HG03175 (cell line): Measurements from ENCODE around the gene NHERF1.
A peak's percentile ranks its signal among the peaks of the same experiment; 100 is the strongest.

ENCODE experiments used
- ATAC-seq: cut with Tn5 transposase; IDR thresholded peaks from one replicate; pipeline ENCODE4 v1.9.1; 2021; ENCODE audit warnings: mild to moderate bottlenecking, moderate library complexity; ENCODE audit not compliant: unreplicated experiment

NHERF1 gene

DNA sequence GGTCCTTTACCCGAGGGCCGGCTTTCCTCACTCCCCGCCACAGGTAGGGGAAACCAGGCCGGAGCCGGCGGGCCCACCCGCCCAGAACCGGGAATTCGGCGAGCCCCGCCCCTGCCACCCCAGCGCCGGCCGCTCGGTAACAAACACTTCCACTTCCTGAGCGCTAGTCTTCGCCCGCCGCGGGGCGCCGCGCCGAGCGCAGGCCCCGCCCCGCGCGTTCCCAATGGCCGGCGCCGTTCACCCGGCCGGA lies 224 bp upstream of the NHERF1 start:
- ATAC-seq, result no peak

DNA sequence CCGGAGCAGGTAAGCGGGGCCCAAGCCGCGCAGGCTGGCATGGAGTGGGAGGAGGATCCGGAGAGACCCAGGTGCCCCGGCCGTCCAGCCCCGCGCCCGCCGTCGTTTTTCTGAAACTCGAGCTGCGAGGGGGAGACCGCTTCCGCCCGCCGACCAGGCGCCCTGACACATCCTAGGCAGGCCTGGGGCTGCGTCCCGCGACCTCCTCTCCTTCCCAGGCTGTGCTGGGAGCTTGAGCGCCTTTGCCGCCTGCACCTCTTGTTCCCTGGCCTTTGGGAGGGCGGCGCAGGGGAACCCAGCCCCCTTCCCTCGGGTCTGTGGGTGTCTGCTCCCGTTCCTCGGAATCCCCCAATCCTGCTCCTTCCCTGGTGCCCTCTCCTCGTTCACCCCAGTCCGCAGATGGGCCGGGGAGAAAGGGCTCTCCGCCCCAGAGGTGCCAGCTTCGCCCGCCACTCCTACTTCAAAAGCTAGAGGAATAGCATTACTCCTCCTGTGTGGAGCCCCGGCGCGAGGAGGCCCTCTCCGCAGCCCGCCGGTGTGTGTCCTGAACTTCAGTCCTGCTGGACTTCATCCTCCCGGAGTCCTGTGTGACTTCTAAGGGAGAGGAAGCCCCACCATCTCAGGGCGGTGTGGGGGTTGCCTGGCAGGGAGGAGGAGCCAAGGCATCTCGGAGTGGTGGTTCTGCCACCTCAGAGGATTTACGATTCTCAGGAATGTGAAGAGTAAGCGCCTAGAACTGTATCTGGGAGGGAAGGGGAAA lies 1.0 kb downstream of the NHERF1 start:
- no peak for ATAC-seq

DNA sequence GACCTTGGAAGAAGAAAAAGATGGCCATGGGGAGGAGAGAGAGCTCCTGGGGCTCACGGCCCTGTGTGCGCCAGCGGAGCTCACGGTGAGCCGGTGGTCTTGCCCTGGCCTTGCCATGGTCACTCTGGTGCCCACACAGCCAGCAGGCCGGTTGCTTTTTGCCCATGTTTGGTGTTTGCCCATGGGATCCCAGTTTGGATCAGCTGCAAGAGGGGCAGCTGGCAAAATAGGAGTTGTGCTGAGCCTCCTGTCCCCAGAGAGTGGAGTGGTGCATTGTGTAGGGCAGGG lies 1.6 kb downstream of the NHERF1 start:
- ATAC-seq, result no peak

DNA sequence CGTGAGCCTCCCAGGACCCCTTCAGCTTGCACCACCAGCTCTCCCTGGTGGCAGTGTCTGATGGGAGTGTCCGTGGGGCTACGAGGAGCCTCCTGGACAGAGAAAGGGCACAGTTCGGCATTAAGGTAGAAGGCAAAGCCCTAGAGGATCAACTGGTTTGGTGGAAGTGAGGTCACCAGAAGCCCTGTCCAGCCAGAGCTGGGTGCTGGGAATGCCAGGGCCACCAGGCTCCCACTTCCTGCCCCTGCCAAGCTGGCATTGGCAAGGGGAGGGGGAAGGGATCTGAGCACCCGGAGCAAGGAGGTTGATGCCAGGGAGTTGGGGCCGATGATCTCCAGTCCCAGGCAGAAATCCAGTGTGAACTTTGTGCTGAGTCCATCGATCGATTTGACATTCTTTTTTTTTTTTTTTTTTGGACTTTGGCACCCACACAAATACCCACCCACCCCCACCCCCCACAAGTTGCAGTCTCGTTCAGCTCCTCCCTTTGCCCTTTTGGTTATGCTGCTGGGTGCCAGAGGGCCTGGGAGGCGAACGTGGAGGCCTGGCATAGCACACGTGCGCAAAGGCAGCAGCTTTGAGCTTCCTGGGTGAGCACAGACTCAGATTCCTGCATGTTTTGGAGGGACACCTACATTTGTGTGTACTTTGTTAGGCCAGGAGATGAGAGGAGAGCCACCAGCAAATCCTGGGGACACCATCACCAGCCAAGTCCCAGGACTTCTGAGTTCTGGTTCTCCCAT lies 2.1 kb downstream of the NHERF1 start:
- ATAC-seq, result no peak

DNA sequence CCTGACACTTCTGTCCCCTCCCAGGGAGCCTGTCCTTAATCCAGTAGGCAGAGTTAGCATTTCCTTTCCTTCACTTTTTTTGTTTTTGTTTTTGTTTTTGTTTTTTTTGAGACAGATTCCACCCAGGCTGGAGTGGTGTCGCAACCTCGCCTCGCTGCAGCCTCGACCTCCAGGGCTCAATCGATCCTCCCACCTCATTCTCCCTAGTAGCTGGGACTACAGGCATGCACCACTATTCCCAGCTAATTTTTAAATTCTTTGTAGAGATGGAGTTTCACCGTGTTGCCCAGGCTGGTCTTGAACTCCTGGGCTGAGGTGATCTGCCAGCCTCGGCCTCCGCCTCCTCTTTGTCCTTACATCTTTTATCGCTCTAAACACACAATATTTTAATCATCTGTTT lies 4.0 kb downstream of the NHERF1 start:
- no peak for ATAC-seq

DNA sequence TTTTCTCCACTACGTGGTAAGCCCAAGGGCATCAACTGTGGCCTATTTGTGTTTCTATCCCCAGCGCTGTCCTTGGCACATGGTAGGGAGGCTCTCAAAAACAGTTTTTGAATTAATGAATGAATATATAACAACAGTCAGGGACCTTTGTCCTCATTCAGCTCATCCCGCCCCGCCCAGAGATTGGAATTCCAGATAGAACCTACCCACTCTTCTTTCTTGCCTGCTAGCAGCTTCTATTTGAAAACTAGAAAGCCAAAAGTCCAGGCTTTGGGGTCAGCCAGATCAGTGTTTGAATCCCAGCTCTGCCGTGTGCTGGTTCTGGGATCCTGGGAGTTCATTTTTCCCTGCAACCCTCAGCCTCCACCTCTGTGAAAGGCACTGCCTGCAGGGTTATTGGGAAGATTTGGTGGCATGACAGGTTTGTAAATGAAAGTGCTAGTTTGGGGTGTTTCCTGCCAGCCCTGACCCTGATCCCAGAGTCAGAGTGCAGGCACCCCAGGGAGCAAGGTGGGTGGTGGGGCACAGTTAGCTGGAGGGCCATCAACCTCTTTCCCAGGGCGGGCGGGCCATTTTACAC lies 4.5 kb downstream of the NHERF1 start:
- ATAC-seq, result no peak

DNA sequence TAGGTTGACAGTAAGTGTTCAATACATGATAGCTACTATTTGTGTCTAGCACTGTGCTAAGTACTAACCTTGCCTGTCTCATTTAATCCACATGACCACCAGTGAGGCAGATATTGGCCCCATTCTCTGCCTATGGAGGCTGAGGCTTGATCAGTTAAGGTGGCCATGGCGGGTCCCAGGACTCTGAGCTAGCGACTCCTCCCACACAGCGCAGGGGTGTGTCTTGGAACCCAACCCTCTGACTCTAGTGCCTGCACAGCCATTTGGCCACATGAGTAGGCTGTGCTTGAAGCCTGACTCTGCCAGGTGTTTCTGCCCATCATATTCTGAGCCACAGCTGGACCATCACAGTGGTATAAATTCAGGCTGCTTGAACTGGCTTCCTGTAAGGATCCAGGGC lies 6.4 kb downstream of the NHERF1 start:
- no peak for ATAC-seq

DNA sequence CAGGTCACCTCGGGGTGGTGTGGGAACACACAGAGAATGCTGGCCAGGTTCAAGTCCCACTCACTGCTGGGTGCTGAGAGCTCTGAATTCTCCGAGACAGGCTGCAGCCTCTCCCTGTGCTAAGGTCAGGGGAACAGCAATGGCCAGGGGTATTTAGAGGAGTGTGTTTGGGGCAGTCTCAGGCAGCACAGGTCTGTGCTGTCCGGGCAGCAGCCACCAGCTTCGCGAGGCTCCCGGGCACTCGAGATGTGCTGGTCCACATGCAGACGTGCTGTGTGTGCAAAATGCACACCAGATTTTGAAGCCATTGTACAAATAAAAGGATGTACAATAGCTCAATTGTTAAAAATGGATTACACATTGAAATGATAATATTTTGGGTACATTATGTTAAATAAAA lies 7.1 kb downstream of the NHERF1 start:
- no peak for ATAC-seq

DNA sequence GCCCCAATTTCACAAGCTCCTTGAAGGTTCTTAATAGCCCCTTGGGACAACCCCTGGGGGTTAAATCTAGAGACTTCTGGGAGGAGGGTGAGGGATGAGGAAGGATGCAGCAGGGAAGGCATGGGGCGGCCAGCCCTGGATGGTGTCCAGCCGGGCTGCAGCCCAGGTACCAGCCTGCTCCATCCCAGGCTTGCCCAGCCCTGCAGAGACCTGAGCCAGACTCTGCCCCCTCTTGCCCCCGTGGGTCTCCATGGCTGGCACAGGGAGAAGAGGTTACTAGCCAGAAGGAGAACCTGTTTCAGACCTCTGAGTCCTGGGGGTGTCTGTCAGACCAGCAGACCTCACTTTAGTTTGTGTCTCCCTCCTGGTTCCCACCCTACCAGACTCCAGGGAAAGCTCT lies 8.5 kb downstream of the NHERF1 start:
- ATAC-seq, result no peak

DNA sequence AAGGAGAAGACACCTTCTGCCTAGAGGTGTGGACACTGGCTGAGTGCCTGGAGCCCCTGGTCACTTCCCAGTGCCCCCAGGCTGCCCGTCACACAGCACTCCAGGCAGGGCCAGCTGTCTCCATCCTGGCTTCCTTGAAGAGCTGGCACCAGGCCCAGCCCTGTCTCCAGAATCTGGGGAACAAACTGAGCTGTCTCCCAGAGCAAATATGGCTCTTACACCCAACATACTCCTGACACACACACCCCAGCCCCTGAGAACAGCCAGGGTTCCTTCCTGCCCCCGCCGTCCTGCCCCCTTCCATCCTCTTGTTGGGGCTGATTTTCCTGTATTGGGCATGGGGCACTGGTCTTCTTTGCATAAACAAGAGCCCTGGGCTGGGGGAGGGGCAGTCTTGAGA lies 9.1 kb downstream of the NHERF1 start:
- ATAC-seq, result no peak

DNA sequence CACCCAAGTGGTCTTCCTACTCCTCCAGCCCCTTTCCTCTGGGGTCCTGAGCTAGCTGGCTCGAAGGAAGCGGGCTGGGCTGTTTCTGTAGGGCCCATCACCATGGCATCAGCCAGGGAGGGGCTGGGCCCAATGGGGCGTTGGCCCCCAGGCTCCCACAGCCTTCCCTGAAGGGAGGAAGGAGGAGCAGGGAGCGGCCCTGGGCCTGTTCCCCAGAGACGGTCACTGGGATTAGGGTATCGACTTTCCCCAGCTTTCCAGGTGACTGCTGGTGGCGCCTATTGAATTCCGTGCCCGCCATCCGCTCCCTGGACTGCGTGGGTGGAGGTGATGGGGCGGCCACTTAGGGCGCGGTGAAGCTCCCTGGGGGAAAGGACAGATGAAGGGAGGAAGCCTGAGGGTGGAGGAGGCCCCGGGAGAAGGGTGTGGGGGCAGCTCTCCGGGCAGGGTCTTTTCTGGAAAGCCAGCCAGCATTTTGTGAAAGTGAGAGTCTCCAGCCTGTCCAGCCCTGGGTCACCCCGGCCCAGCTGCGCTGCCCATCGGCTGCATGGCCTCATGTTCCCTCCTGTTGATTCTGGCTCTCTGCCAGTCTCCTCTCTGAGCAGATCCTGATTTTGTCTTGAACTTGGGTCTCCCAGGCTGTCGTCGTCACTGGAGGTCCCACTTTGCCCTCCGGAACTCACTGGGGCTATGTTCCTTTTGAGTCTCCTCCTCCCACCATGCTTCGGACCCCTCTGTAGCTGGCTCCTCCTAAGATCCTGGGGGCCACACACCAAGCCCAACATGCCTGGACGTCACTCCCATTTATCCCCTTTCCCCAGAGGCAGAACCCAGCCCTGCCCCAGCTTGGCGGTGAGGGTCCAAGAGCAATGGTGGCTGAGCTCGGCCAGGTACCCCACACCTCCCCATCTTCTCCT lies 9.8 kb downstream of the NHERF1 start:
- ATAC-seq, result no peak

DNA sequence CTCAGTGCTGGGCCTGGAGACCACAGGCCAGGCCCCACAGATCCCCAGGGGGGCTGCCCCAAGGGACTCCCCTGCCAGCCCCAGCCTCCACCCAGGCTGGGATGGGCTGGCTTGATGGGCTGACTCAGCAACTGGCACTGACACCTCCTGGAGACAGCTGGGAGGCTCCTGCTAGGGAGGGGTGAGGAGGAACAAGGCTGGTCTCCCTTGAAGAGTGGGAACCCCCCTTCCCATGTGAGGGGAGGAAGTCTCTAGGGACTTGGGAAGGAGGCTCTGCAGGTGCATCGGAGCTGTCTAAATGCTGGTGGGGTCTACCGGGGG lies 10.4 kb downstream of the NHERF1 start:
- ATAC-seq, result no peak

DNA sequence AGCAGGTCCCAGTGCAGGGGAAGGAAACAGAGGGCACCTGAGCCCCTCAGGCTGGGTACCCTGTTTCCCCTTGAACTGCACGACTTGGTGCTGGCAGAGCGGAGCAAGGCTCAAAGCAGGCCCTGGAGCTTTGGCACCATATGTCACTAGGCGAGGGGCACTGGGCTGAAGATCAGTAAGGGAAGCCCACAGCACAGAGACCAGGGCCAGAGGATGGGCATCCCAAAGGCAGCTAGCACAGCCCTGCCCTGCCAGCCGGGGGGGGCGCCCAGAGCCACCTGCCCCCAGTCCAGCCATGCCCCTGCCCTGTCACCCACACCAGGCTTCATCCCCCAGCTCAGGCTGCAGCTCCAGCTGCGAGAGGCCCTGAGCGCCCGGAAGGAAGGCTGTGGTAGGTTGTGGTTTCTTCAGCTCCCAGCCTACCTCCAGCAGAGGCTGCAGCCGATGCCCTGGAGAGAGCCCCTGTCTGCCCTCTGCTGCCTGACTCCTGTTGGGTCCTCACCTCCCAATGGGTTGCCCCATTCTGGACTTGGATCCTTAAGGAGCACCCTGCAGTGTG lies 10.9 kb downstream of the NHERF1 start:
- peak; percentile 58 for ATAC-seq

DNA sequence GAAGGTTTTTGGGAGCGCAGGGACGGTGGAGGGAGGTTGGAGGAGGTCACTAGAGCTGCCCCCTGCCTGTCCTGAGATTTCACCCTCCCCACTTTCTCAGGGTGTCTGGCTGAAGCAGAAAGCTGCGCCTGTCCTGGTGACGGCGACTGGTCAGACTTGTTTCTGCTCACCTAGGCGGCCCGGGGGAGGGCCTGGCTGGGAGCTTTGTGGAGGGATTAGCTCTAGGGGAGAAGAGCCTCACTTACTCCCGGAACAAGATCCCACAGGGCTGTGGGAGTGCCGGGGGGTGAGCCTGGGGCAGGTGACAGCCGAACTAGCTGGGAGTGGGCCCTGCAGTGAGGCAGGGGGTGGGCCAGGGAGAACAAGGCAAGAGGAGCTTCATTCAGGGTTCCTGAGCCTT lies 11.5 kb downstream of the NHERF1 start:
- no peak for ATAC-seq

DNA sequence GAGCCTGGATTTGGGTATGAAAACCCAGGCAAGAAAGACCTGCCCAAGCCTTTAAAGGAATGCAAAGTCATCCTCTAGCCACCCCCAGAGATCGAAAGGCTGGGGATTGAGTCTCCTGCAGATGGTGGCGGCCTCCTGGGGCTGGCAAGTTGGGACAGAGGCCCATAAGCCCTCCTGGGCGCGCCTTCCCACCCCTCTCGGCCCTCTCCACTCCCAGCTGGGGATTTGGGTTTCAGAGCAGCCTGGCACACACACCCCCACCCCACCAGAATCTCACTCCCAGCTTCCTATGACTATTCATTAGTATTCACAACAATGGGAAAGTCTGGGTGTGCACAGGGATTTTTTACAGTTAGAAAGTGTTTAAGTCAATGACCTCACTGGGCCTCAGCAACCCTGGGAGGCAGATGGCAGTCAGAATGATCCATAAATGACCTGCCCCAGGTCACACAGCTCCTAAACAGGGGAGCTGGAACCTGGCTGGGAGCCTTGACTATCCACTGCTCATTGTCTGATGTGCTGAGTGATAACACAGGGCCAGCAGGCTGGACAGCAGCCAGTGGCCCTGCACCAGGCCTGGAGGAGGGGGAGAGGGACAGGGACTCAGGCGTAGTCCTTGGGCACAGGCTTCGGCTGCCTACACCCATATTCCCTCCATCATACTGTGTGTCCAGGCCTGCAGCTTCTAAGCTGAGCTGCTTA lies 12.1 kb downstream of the NHERF1 start:
- no peak for ATAC-seq

DNA sequence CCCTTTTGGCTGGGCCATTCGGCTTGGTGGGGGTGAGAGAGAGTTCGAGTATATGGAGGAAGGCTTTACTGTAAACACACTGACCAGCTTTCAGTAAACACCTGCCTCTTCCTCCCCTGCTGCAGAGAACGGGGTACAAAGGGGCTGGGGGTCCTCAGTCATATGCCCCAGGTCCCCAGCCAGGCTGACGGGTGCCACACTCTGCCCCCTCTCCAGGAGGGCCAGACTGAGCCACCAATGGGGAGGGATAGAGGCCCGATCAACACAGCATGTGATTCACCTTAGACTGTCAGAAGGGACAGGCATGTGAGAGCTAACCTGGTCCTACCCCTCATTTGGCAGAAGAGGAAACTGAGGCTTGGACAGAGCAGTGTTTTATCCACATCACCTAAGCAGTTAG lies 13.0 kb downstream of the NHERF1 start:
- ATAC-seq, result no peak

DNA sequence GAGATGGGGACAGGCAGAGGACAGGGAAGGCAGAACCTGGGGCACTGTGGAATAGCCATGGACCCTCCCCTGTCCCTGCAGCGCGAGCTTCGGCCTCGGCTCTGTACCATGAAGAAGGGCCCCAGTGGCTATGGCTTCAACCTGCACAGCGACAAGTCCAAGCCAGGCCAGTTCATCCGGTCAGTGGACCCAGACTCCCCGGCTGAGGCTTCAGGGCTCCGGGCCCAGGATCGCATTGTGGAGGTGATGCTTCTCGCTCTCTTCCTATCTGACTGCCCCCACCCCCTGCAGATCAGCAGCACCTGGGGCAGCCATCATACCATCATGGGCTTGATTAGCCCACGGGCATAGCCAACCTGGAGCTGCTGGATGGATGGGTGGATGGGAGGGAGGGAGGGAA lies 13.5 kb downstream of the NHERF1 start:
- ATAC-seq, result no peak

DNA sequence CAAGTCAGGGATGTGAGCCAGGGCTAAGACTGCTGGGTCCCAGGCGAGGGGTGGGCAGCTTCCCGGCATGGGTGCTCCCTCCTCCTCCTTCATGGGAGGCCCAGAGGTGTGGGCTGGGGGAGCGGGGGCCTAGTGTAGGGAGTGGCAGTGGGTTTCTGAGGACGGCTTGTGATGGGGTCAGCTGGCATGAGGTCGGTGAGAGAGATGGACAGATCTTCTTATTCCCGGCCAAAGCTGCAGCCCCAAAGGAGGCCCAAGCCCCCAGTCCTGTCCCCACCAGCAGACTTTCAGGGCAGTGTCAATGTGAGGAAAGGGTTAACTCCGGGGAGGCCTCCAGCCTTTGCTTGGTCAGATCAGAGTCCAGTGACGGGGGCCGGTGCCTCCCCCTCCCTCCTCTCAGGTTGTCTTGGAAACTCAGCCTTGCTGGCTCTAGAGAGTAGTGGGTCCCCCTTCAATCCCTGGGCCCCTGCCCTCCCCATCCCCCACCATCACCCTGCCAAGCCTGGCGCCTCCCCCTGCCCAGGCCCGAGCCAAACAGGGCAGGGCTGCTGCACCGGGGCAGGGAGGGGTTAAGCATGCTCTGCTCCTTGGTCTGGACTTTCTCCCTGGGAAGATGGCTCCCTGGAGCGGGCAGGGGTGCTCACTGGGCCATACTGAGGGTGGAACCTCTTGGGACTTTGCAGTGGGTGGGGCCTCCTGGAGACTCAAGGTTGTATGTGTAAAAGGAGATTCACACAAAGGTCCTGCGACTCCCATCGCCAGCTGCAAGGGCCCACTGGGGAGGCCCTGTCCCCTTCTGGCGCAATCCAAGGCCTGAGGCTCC lies 15.3 kb downstream of the NHERF1 start:
- ATAC-seq, result no peak

DNA sequence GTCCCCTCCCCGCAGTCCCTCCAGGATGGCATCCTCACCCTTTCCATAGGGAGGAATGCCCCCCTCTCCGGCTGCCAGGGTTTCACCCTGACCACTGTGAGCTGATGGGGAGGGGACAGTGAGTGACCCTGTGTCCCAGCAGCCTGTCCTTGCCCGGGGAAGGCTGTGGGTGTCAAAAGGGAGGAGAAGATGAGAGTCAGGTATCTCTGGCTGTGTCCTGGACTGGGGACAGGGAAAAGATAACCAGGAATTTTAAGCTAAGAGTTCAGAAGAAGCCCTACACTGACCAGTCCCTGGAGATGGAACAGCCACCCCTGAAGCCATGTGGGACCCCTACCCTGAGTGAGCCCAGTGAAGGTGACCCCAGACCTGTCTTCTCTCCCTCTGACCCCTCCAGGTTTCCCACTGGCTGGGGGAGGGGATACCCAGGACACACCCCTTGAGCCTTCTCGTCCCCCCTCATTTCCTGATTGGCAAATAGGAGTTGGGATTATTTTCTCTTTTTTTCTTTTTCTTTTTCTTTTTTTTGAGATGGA lies 16.4 kb downstream of the NHERF1 start:
- ATAC-seq, result no peak

DNA sequence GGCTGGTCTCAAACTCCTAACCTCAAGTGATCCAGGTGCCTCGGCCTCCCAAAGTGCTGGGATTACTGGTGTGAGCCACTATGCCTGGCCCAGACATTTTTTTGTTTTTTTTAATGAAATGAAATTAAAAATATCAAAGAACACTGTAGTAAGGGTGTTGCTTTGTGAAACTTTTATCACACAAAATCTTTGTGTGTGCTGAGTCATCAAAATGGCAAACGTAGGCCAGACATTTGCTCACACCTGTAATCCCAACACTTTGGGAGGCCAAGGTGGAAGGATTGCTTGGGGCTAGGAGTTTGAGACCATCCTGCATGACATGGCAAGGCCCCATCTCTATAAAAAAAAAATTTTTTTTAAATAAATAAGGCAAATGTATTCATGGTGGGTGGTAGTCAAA lies 18.0 kb downstream of the NHERF1 start:
- ATAC-seq, result no peak
